GM12878 (cell line): Measurements from ENCODE around the gene CPNE6. TPM values are rescaled to one million over a fixed set of nuclear protein-coding genes. Genes with fewer than 3 reads are reported as not detected.

Source experiments
- ATAC-seq: fragments of 200-7000 bp; cut with Tn5 transposase; 3 replicates; pipeline ENCODE4 v1.9.1; 2020; ENCODE audit warnings: mild to moderate bottlenecking, moderate library complexity
- BruUV-seq: library from RNA; stranded (reverse); fragments of 400-500 nt; replicated peaks from 2 replicates; lab custom pipeline; 2021; lab: Mats Ljungman, UMichigan
- CTCF ChIA-PET: fragments of 300-600 bp; sonication (Branson Sonifier 250); formaldehyde crosslinking; extraction: SDS; loops from one replicate; lab custom pipeline; 2021; ENCODE audit warnings: inconsistent platforms; lab: Yijun Ruan, JAX
- POLR2A ChIA-PET: fragments of 350-600 bp; formaldehyde crosslinking; extraction: SDS; loops from one replicate; lab custom pipeline; 2021; ENCODE audit warnings: inconsistent platforms; lab: Charles Lee
- RAD21 ChIA-PET: fragments of 300-600 bp; sonication (Branson Sonifier 250); formaldehyde crosslinking; loops from one replicate; lab custom pipeline; 2023; ENCODE audit warnings: antibody characterized with exemption; ENCODE audit not compliant: unreplicated experiment; lab: Charles Lee
- SMC1A ChIA-PET: fragments of 300-600 bp; sonication (Branson Sonifier 250); formaldehyde crosslinking; loops from one replicate; lab custom pipeline; 2023; ENCODE audit not compliant: unreplicated experiment, uncharacterized antibody; lab: Charles Lee
- DNase-seq: peaks from one replicate; pipeline ENCODE4 v3.0.0-alpha.2; 2011; ENCODE audit warnings: low read depth, low spot score
- FAIRE-seq: peaks from 3 replicates; lab custom pipeline; 2011; peaks lifted over from hg19 to GRCh38; lab: Jason Lieb, UNC
- H2AFZ ChIP-seq: 2 replicates; pipeline ENCODE4 v1.6.0; 2011; ENCODE audit warnings: low read depth, low read length, control low read depth; ENCODE audit not compliant: control insufficient read depth
- H3K27ac ChIP-seq: 2 replicates; pipeline ENCODE4 v1.5.1; 2011; ENCODE audit warnings: control low read depth; ENCODE audit not compliant: control insufficient read depth, insufficient read depth
- H3K27me3 ChIP-seq, 2 experiments: replicated peaks in 1 of 2; 2 replicates each; pipeline versions ENCODE4 v1.6.0 to v1.6.1; 2011; ENCODE audit warnings: low read length in 1 of 2; ENCODE audit not compliant: control insufficient read depth in 2 of 2, insufficient read depth in 2 of 2
- H3K36me3 ChIP-seq, 2 experiments: 2 replicates each; pipeline ENCODE4 v1.5.1; 2011; ENCODE audit warnings: low read length in 1 of 2; ENCODE audit not compliant: control insufficient read depth in 2 of 2, insufficient read depth in 2 of 2
- H3K4me1 ChIP-seq: 2 replicates; pipeline ENCODE4 v1.6.1; 2011; ENCODE audit warnings: mild to moderate bottlenecking, low read length, moderate library complexity, mixed read lengths; ENCODE audit not compliant: control insufficient read depth, insufficient read depth
- H3K4me2 ChIP-seq: 2 replicates; pipeline ENCODE4 v1.6.0; 2011; ENCODE audit warnings: control low read depth; ENCODE audit not compliant: control insufficient read depth, insufficient read depth
- H3K4me3 ChIP-seq: fragments of 200-600 bp; sonication (generic); 2 replicates; pipeline ENCODE4 v1.5.1; 2016
- H3K79me2 ChIP-seq: 2 replicates; pipeline ENCODE4 v1.6.0; 2011; ENCODE audit warnings: low read length; ENCODE audit not compliant: control insufficient read depth, insufficient read depth
- H3K9ac ChIP-seq: 2 replicates; pipeline ENCODE4 v1.8.0; 2011; ENCODE audit warnings: low read length, control low read depth, mixed read lengths; ENCODE audit not compliant: control insufficient read depth, insufficient read depth
- H3K9me3 ChIP-seq: replicated peaks from 3 replicates; pipeline ENCODE4 v1.5.1; 2011; ENCODE audit warnings: mild to moderate bottlenecking, low read length; ENCODE audit not compliant: control insufficient read depth, insufficient read depth
- H4K20me1 ChIP-seq: 2 replicates; pipeline ENCODE4 v1.6.0; 2011; ENCODE audit not compliant: control insufficient read depth, insufficient read depth
- ASH2L ChIP-seq: fragments of 300-600, 200-600 bp; sonication (generic); IDR thresholded peaks from 2 replicates; pipeline ENCODE4 v1.6.1; 2017; ENCODE audit warnings: low read depth, mild to moderate bottlenecking, borderline replicate concordance
- EP300 ChIP-seq, 2 experiments: fragments of 150-350 bp in 1 of 2; IDR thresholded peaks; 2 replicates each; pipeline ENCODE4 v1.6.1; 2011 to 2012; ENCODE audit warnings: low read depth in 2 of 2, low read length in 2 of 2, borderline replicate concordance in 1 of 2, improper control_type of control experiment in 1 of 2, inconsistent platforms in 1 of 2; ENCODE audit not compliant: control insufficient read depth in 1 of 2
- NFYB ChIP-seq: IDR thresholded peaks from 2 replicates; pipeline ENCODE4 v1.6.1; 2011; ENCODE audit warnings: low read depth, mild to moderate bottlenecking, low read length, improper control_type of control experiment, moderate library complexity; ENCODE audit not compliant: insufficient read depth
- POU2F2 ChIP-seq: IDR thresholded peaks from 3 replicates; pipeline ENCODE4 v1.6.1; 2011; ENCODE audit warnings: low read depth, mild to moderate bottlenecking, low read length, borderline replicate concordance
- PRDM15 ChIP-seq: fragments of 450-650 bp; formaldehyde crosslinking; IDR thresholded peaks from 2 replicates; pipeline ENCODE4 v1.4.0; 2020; ENCODE audit warnings: mild to moderate bottlenecking, moderate library complexity
- RBBP5 ChIP-seq: fragments of 200-600 bp; sonication (generic); conservative IDR thresholded peaks from 2 replicates; pipeline ENCODE4 v1.6.1; 2016
- STAT1 ChIP-seq: fragments of 450-650 bp; conservative IDR thresholded peaks from 2 replicates; pipeline ENCODE4 v1.6.1; 2014; ENCODE audit warnings: antibody characterized with exemption, mild to moderate bottlenecking
- ZNF207 ChIP-seq: fragments of 450-650 bp; IDR thresholded peaks from 2 replicates; pipeline ENCODE4 v1.6.1; 2014; ENCODE audit warnings: antibody characterized with exemption, mild to moderate bottlenecking, borderline replicate concordance
- ZNF384 ChIP-seq: IDR thresholded peaks from 2 replicates; pipeline ENCODE4 v1.6.1; 2012; ENCODE audit warnings: low read depth, mild to moderate bottlenecking, low read length, improper control_type of control experiment, borderline replicate concordance
- WGBS: methylation state at CpG from one replicate; pipeline ENCODE4 v1.1.6; 2016; ENCODE audit warnings: low lambda C conversion rate; ENCODE audit not compliant: insufficient replicate concordance, insufficient coverage; ENCODE audit errors: missing lambda C conversion rate; 5-methylcytosine and 5-hydroxymethylcytosine counted together
- in situ Hi-C: fragments of 300-500 bp; cut with MboI; formaldehyde crosslinking; loops from 9 replicates; pipeline ENCODE4 v1.14.3; 2018; ENCODE audit warnings: mixed read lengths
- intact Hi-C: fragments of 100-400 bp; cut with micrococcal nuclease; formaldehyde crosslinking; loops from one replicate; pipeline ENCODE4 v1.14.2; 2022; ENCODE audit not compliant: unreplicated experiment
- polyA plus RNA-seq, 11 experiments: library from polyadenylated mRNA; depleted of rRNA in 4 of 11; unstranded in 6 of 11; stranded (reverse) in 5 of 11; fragments of >200 nt; fragmentation: Nextera tagmentation in 4 of 11; fragmentation: Illumina TruSeq in 1 of 11; extraction: Ambion mirVana in 4 of 11; extraction: Trizol in 1 of 11; gene quantifications; 1 replicate in 1 of 11; 2 replicates in 10 of 11; pipeline versions ENCODE4 v1.2.1 to v1.2.3, GENCODE V29; 2011 to 2016; ENCODE audit warnings: inconsistent platforms in 2 of 11, missing spikeins in 2 of 11, low read depth in 1 of 11
- total RNA-seq, 4 experiments: library from RNA; depleted of rRNA in 3 of 4; stranded (reverse); fragments of >200 nt in 3 of 4; fragmentation: Illumina TruSeq in 1 of 4; extraction: Trizol in 1 of 4; gene quantifications; 2 replicates each; pipeline versions ENCODE4 v1.2.1 to v1.2.3, GENCODE V29; 2013 to 2021
- TF ChIP-seq, protein P1 (sequence below): IDR thresholded peaks from 2 replicates; pipeline ENCODE4 v1.6.1; 2011; ENCODE audit warnings: borderline replicate concordance, low read depth, mild to moderate bottlenecking, moderate library complexity, mixed read lengths, low read length; ENCODE audit not compliant: insufficient read depth; ENCODE audit errors: extremely low read length
- TF ChIP-seq, protein P2 (sequence below): fragments of 450-650 bp; conservative IDR thresholded peaks from 2 replicates; pipeline ENCODE4 v1.6.1; 2017; ENCODE audit warnings: mild to moderate bottlenecking, moderate library complexity

CPNE6 gene
- total and polyA plus RNA-seq, 10 of the 15 experiments (the other 5 are each of a cell fraction or from before 2014, with no cell fraction given) = 0.06 to 0.43 (median 0.18) TPM; not detected in 3

DNA sequence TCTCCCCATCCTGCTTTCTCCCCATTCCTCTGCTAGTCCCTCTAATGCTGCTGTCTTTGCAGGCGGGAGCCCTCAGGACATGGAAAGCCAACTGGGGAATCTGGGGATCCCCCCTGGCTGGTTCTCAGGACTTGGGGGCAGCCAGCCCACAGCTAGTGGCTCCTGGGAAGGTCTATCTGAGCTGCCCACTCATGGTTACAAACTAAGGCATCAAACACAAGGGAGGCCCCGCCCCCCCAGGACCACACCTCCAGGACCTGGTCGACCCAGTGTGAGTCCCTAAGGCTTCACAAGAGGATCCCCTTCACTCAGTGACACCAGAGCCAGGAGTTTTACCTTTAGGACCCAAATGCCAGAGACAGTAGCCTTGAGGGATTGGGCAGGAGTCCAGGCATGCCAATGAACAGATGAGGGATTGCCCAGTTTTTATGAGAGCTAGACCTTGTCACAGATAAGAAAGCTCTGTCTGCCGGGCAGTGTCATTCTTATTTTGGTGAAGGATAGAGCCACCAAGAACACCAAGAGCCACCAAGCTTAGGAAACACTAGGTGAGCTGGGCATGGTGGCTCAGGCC lies 8.0 kb upstream of the CPNE6 start:
- POLR2A ChIA-PET = interaction anchor here (1.0 to 1.7 kb wide), 2 partner anchors 18 to 31 kb away, joined by 3 to 4 read pairs; partner anchors contain the start of gene PCK2
- no peaks in the 10 kb centered on the region for H3K36me3 ChIP-seq
- no peak overlapping the region for H3K27ac ChIP-seq
- H3K4me3 ChIP-seq = no peak overlapping the region
- FAIRE-seq = no peak
- intact Hi-C loops (no loop called here), in situ Hi-C loops (no loop called here)
- SMC1A ChIA-PET = interaction anchor here (1.3 kb wide), 1 partner anchor 17 kb away, joined by 6 read pairs; no protein-coding TSS in a partner anchor
- CTCF ChIA-PET = interaction anchor here (0.7 kb wide), 1 partner anchor 49 kb away, joined by 3 read pairs; no protein-coding TSS in a partner anchor
- TF ChIP-seq, protein P1, sequence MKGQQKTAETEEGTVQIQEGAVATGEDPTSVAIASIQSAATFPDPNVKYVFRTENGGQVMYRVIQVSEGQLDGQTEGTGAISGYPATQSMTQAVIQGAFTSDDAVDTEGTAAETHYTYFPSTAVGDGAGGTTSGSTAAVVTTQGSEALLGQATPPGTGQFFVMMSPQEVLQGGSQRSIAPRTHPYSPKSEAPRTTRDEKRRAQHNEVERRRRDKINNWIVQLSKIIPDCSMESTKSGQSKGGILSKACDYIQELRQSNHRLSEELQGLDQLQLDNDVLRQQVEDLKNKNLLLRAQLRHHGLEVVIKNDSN = no peak
- TF ChIP-seq POU2F2 (no peak), ZNF384 (no peak), STAT1 (no peak), EP300 (IDR thresholded peaks at IDR 0.05; ENCODE audit: borderline replicate concordance in 1 of 2, control insufficient read depth in 1 of 2, low read depth in 2 of 2, low read length in 2 of 2) (no peak), RBBP5 (no peak), NFYB (no peak), PRDM15 (CRISPR knock-in tag) (no peak), ASH2L (no peak), ZNF207 (no peak)
- TF ChIP-seq, protein P2, sequence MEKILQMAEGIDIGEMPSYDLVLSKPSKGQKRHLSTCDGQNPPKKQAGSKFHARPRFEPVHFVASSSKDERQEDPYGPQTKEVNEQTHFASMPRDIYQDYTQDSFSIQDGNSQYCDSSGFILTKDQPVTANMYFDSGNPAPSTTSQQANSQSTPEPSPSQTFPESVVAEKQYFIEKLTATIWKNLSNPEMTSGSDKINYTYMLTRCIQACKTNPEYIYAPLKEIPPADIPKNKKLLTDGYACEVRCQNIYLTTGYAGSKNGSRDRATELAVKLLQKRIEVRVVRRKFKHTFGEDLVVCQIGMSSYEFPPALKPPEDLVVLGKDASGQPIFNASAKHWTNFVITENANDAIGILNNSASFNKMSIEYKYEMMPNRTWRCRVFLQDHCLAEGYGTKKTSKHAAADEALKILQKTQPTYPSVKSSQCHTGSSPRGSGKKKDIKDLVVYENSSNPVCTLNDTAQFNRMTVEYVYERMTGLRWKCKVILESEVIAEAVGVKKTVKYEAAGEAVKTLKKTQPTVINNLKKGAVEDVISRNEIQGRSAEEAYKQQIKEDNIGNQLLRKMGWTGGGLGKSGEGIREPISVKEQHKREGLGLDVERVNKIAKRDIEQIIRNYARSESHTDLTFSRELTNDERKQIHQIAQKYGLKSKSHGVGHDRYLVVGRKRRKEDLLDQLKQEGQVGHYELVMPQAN = no peak
- H3K79me2 ChIP-seq = no peaks in the 10 kb centered on the region
- RAD21 ChIA-PET = no interaction called here
- 17% methylated on average over 4 of the region's 4 CpGs for WGBS
- H2AFZ ChIP-seq = no peak overlapping the region
- no peak for ATAC-seq
- H3K9ac ChIP-seq = no peak overlapping the region
- DNase-seq = no peak
- no peaks in the 10 kb centered on the region for H3K9me3 ChIP-seq
- peaks cover 0 to 2% of the 10 kb centered on the region in 2 experiments; a peak in 3 of 4 replicates for H3K27me3 ChIP-seq
- BruUV-seq = no TSS peak
- H3K4me2 ChIP-seq = no peak overlapping the region
- no peaks in the 10 kb centered on the region for H3K4me1 ChIP-seq
- no peaks in the 10 kb centered on the region for H4K20me1 ChIP-seq
